Left cardiac atrium (tissue), 4 donors: ENCODE results near the gene CDC42EP5. TPM values are rescaled to one million over a fixed set of nuclear protein-coding genes. Genes with fewer than 3 reads are reported as not detected.

Experiments
- ATAC-seq, 2 donors: fragments of 200-7000 bp; cut with Tn5 transposase; one replicate each; pipeline ENCODE4 v1.9.1; 2020; ENCODE audit warnings: mild to moderate bottlenecking in 2 of 2, moderate library complexity in 2 of 2
- DNase-seq: peaks from one replicate; pipeline ENCODE4 v3.0.0-alpha.2; 2020
- intact Hi-C, 2 donors: fragments of 100-400 bp; cut with DNase I; formaldehyde crosslinking; loops; one replicate each; pipeline versions ENCODE4 v1.14.1 to v1.15.1; 2022 to 2023
- total RNA-seq, 2 donors: library from RNA; stranded (reverse); fragmentation: NEBNext Ultra II Directional; extraction: Animal tissue kit (Norgen Biotek cat#: 25700); gene quantifications; one replicate each; pipeline ENCODE4 v1.2.1, GENCODE V29; 2021
- donor health status: DM: no; HTN: yes; CAD: no.
- donor health status: DM: no; HTN: yes; CAD: no; lungs with severe emphysema.
- donor health status: DM: yes; HTN: yes; CAD: no.
- donor health status: Dilated cardiomyopathy.

Gene CDC42EP5
- total RNA-seq, 2 donors from 2014 or later: 13.0 to 25.0 TPM

DNA sequence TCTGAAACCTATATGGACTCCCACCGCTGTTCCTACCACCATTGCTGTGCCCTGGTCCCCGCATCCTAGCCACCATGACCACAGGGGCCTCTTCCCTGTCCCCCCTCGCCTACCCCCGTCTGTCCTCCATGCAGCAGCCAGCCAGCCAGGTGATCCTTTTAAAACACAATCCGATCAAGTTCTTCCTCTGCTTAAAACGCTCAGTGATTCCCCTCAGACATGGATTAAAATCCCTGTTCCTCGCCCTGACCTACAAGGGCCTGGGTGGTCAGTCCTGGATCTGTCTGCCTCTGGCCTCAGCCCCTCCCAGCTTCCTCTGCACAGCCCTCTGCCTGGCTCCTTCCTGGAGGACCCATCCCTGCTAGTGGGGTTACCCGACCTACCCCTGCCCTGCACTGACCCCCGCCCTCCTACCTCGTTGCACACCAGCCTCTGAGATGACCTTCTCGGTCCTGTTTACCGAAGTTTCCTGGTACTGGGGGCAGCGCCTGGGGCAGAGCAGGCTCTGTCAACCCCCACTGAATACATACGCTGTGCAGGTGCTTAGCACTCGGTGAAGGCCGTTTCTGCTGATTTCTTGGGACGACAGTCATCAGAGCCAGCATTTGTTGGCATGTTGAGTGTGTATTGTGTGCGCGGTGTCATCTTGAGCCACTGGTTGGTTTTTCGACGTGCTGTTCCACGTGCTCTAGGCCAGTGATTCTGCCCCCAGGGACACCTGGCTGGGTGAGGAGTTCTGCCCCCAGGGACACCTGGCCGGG, 38.8 kb downstream of the CDC42EP5 start:
- DNase-seq (no peak), ATAC-seq (no peak)
- intact Hi-C loops: no loop called here

- intact Hi-C loops: no loop called here
- no peak for ATAC-seq
- no peak for DNase-seq
Measured at GRCh38 chr19:54433697-54434096, 39.4 kb downstream of the CDC42EP5 start.

DNA sequence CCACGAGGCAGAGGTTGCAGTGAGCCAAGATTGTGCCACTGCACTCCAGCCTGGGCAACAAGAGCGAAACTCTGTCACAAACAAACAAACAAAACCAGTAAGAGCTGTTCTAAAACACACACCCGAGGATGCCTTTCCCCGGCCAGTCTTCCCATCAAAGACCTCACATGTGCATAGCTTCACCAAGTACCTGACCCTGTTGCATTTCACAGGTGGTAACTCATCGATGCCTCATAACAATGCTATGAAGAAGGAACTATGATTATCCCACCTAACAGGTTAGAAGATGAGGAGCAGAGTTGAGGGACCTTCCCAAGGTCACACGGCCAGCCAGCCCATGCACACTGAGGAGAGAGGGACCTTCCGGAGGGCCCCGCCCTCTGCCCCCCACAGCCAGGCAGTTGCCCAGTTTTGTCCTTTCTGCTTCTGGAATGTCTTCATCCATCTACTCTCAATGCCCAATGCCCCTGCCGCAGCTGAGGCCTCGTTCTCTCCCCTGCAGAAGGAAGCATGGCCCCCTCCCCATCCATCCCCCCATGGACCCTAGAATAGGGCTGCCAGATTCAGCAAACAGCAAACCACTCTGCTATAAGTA, 40.9 kb downstream of the CDC42EP5 start:
- no peak for ATAC-seq
- intact Hi-C loops: no loop called here
- no peak for DNase-seq

GRCh38 chr19:54431255-54431838, 41.7 kb downstream of the CDC42EP5 start:
- intact Hi-C loops: no loop called here
- ATAC-seq (peak in 1 of 2 donors; percentile 12), DNase-seq (peak; percentile 66)

DNA sequence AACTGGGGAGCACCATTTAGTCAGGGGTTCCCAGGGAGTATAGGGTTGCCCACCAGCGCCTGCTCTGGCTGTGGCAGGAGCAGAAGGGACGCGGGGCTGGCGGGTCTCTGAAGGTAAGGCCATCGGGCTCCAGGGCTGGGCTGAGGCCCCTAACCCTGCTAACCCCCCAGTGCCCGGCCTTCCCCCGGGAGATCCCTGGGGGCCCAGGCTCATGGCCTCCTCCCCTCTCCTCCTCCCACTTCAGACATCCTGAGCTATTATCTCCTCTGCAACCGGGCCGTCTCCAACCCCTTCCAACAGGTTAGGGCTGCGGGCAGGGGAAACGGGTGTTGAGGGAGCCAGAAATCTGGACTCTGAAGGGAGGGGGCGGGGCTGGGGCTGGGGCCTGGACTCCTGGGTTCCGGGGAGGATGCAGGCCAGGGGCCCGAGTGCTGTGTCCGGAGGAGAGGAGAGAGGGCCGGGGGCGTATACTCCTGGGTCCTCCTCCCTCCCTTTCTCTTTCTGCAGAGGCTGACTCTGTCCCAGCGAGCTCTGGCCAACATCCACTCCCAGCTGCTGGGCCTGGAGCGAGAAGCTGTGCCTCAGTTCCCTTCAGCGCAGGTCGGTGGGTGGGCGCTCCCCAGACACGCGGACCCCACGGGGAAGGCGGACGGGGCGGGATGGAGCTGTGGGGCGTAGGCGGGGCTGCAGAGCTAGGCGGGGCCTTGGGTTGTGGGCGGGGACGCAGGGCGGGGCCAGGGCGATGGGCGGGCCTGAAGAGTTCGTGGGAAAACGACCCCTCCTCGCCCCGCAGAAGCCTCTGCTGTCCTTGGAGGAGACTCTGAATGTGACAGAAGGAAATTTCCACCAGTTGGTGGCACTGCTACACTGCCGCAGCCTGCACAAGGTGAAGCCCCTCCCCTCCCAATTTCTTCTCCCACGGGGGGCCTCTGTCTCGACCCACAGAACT, 42.5 kb downstream of the CDC42EP5 start:
- intact Hi-C loops: no loop called here
- peak; percentile 57 to 75 for ATAC-seq
- no peak for DNase-seq

DNA sequence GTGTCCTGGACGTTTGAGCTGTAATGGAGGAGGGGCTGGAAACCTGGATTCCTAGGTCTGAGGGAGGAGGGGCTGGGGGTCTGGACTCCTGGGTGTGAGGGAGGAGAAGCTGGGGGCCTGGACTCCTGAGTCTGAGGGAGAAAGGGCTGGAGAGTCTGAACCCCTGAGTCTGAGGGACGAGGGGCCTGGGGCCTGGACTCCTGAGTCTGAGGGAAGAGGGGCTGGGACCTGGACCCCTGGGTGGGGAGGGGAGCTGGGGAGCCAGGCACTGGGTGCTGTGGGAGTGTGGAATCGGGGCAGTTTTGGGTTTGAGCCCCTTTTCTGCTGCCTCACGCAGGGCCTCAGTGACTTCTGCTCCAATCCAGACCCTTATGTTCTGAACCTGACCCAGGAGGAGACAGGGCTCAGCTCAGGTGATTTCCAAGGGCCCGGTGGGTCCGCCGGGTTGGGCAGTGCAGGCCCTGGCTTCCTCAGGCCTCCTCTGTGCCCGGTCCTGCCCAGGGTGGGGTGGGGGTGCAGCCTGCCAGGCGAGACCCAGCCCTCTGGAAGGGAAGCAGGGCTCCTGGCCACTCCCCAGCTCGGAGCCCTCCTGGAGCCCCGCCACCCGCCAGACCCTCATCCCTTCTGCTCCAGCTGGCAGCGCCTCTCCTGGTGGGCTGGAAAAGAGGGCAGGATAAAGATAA, 43.4 kb downstream of the CDC42EP5 start:
- no peak for DNase-seq
- peak in 1 of 2 donors; percentile 2 for ATAC-seq
- intact Hi-C loops: no loop called here

DNA sequence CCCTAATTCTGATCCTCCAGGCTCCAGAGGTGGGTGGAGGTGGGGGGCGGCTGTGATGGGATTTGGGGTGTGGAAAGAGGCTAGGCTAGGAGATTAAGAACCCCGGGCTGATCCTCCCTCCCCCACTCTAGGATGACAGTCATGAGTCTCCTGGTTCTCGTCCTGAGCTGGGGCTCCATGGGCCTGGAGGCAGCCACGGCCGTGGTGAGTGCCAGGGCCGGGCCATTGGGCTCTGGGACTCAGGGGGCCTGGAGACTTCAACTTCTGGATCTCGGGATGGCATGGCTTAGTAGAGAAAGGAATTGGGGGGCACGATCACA, 44.0 kb downstream of the CDC42EP5 start:
- DNase-seq (no peak), ATAC-seq (no peak)
- intact Hi-C loops: no loop called here

GRCh38 chr19:54428323-54429175, 44.5 kb downstream of the CDC42EP5 start:
- intact Hi-C loops: no loop called here
- DNase-seq: no peak
- ATAC-seq: no peak

DNA sequence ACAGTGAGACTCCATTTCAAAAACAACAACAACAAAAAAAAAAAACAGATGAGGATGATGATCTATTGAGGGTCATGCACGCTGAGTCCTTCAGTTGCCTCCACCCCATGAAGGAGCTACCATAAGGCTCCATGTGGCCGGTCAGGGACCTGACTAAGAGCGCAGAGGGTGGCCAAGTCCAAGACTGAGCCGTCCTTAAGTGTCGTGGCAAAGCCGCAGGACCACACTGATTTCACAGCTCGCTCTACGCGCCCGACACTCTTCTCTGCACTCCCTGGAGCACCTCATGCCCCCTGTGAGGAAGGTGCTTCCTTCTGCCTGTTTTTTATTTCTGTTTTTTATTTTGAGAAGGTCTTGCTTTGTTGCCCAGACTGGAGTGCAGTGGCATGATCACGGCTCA, 45.5 kb downstream of the CDC42EP5 start:
- no peak for DNase-seq
- intact Hi-C loops: no loop called here
- ATAC-seq: no peak

- ATAC-seq (no peak), DNase-seq (no peak)
- intact Hi-C loops: no loop called here
Measured at GRCh38 chr19:54426291-54426931, 46.7 kb downstream of the CDC42EP5 start.

DNA sequence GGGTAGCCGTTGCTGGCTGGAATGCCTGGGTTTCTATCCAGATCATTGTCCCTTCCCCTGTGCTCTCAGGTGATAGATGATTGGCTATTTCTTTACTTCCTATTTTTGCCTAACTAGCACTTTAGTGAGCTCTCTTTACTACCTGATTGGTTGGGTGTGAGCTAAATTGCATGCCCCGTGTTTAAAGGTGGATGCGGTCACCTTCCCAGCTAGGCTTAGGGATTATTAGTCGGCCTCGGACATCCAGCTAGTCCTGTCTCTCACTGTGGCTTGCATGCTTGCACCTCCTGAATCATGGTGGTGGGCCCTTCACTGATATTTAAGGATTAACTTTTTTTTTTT, 47.7 kb downstream of the CDC42EP5 start:
- ATAC-seq (no peak), DNase-seq (no peak)
- intact Hi-C loops: no loop called here

DNA sequence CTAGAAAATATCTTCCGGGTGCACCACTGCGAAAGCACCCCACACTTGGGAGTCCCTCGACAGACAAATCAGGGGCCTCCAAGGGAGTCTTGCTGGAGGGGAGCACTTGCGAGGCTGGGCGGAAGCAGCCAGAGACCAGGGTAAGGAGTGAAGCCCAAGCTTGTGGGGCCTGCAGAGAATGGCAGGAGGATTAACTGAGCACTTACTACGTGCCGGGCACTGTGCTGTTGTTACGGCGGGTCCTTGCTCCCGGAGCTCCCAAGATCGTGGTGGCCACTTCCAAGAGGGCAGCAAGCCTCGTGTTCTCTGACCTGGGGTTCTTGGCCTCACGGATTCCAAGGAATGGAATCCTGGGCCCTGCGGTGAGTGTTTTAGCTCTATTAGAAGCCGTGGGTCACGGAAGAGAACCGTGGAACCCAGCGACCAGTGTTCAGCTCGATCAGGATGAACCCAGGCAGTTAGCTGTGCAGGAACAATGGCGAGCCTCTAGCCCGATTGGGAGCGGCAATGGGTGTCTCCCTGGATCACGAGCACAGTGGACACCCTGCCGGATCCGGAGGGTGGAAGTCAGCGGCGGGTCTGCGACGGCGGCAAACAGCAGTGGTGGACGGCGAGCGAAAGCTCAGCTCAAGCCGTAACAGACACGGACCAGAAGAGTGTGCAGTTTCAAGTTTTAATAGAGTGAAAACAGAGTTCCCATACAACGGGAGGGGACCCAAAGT, 48.3 kb downstream of the CDC42EP5 start:
- intact Hi-C loops: no loop called here
- ATAC-seq (no peak), DNase-seq (no peak)

GRCh38 chr19:54424201-54424600, 48.9 kb downstream of the CDC42EP5 start:
- DNase-seq (no peak), ATAC-seq (no peak)
- intact Hi-C loops: no loop called here

GRCh38 chr19:54422136-54422535, 51.0 kb downstream of the CDC42EP5 start:
- intact Hi-C loops: no loop called here
- no peak for ATAC-seq
- no peak for DNase-seq

- intact Hi-C loops: no loop called here
- DNase-seq (no peak), ATAC-seq (no peak)
Measured at GRCh38 chr19:54421521-54421920, 51.6 kb downstream of the CDC42EP5 start.

DNA sequence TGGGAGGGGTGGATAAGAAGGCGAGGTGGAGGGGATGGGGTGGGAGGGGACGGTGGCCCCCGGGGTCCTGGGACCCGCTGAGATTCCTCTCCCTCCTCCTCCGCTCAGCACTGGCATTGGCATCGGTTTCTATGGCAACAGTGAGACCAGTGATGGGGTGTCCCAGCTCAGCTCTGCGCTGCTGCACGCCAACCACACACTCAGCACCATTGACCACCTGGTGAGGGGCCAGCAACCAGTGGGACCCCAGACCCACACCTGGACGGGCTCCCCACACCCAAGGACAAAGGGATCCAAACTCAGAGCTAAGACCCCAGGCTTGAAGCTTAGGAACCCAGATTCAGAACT, 52.0 kb downstream of the CDC42EP5 start:
- no peak for ATAC-seq
- DNase-seq: no peak
- intact Hi-C loops: no loop called here

DNA sequence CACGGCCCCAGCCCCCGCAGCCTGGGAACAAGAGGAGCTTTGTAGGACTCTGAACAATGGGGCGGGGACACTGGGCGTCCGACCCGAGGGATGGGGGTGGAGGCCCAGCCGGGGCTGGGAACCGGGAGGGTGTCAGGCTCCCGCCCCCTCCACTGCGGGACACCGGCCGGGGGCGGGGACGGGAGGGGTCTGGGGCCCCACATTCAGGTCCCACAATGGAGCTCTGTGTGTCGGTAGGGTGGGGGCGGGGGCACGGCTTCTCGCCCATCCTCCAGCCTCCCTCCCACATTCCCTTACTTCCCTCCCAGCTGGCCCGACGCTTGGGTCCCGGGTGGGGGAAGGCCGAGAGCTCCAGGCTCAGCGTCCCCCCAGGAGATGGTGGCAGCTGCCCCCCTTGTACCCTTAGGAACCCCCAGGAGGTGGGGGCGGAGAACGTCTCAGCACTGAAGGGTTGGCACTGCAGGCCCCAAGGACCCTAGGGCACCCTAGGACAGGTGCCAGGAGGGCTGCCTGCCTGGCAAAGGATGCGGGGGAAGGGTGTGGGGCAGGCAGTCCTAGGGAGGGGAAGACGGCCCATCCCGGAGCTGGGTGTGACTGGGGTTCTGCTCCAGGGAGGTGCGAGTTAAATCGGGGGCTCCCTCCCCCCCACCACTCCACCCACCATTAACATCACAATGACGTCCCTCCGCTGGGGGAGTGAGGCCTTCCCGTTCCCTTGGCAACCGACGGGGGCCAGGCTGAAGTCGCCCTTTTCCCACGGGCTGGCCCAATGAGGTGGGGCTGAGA, 52.5 kb downstream of the CDC42EP5 start:
- DNase-seq (peak; percentile 71), ATAC-seq (peak; percentile 54 to 77)
- intact Hi-C loops: no loop called here
